Left lung (tissue), 10 donors: ENCODE measurements around the gene DHRS13. TPM values are rescaled to one million over a fixed set of nuclear protein-coding genes. Genes with fewer than 3 reads are reported as not detected.

Experiments used
- ATAC-seq: fragments of 200-7000 bp; cut with Tn5 transposase; one replicate; pipeline ENCODE4 v1.9.1; 2020; ENCODE audit warnings: moderate library complexity
- DNase-seq, 4 donors: peaks; one replicate each; pipeline ENCODE4 v3.0.0-alpha.2; 2013 to 2020
- H3K27ac ChIP-seq, 2 donors: fragments of 200-600 bp; sonication (generic) in 1 of 2; one replicate each; pipeline versions ENCODE4 v1.5.0 to v1.8.0; 2020 to 2021
- H3K27me3 ChIP-seq, 2 donors: fragments of 200-600 bp; sonication (generic) in 1 of 2; one replicate each; pipeline versions ENCODE4 v1.5.0 to v1.8.0; 2020 to 2021
- H3K36me3 ChIP-seq, 2 donors: fragments of 200-600 bp; sonication (generic) in 1 of 2; one replicate each; pipeline versions ENCODE4 v1.5.0 to v1.8.0; 2020 to 2021
- H3K4me1 ChIP-seq, 2 donors: fragments of 200-600 bp; one replicate each; pipeline ENCODE4 v1.8.0; 2021
- H3K4me3 ChIP-seq, 2 donors: fragments of 200-600 bp; sonication (generic) in 1 of 2; one replicate each; pipeline versions ENCODE4 v1.5.0 to v1.8.0; 2020 to 2021; ENCODE audit warnings: mild to moderate bottlenecking in 1 of 2
- H3K9me3 ChIP-seq, 2 donors: fragments of 200-600 bp; sonication (generic) in 1 of 2; one replicate each; pipeline versions ENCODE4 v1.5.0 to v1.8.0; 2020 to 2021
- intact Hi-C, 2 donors: fragments of 100-400 bp; cut with DNase I; formaldehyde crosslinking; loops; one replicate each; pipeline versions ENCODE4 v1.11.2 to v1.14.2; 2022
- polyA plus RNA-seq, 6 donors: library from polyadenylated mRNA; unstranded; fragments of 120-200 nt; gene quantifications; one replicate each; pipeline ENCODE4 v1.2.1, GENCODE V29; 2013; ENCODE audit not compliant: insufficient read length in 6 of 6
- total RNA-seq, 2 donors: library from RNA; stranded (reverse); fragmentation: NEBNext Ultra II Directional; extraction: Animal tissue kit (Norgen Biotek cat#: 25700); gene quantifications; one replicate each; pipeline ENCODE4 v1.2.1, GENCODE V29; 2021
- TF ChIP-seq, protein P1 (sequence below), 2 donors: fragments of 200-600 bp; sonication (generic) in 1 of 2; IDR thresholded peaks; one replicate each; pipeline versions ENCODE4 v1.5.0 to v1.8.0; 2021; ENCODE audit warnings: antibody characterized with exemption in 2 of 2
- donor health status: DM: no; HTN: yes; CAD: no.
- donor health status: DM: no; HTN: no; CAD: no.

Gene DHRS13
- total and polyA plus RNA-seq, 8 donors: 5.2 to 16.9 (median 7.0) TPM

DNA sequence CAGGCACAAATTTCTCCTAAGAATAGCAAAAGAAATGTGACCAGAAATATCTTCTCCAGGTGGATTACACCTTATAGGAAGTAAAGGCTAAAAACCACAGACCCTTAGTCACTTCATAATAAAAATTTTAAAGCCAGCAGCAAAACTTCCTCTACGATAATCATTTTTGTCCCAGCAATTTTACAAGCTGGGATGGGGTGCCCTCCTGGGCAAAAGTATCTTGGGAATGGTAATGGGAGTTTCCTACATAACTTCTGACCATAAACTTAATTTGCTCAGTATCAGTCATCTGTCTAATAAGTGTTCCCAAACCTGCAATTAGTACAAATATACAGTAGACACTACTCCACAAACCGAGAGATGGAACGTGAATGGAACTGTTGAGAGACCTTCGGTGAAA lies 45.5 kb upstream of the DHRS13 start:
- intact Hi-C loops: no loop called here
- ATAC-seq: no peak
- Histone ChIP-seq H3K4me3 (peak overlapping the region; percentile 90 to 98), H3K27me3 (no peaks in the 10 kb centered on the region), H3K4me1 (peaks cover 36 to 61% of the 10 kb centered on the region in 2 donors), H3K9me3 (no peaks in the 10 kb centered on the region), H3K27ac (peak overlapping the region; percentile 91 to 99), H3K36me3 (peaks cover 0 to 3% of the 10 kb centered on the region in 2 donors)
- TF ChIP-seq, protein P1, sequence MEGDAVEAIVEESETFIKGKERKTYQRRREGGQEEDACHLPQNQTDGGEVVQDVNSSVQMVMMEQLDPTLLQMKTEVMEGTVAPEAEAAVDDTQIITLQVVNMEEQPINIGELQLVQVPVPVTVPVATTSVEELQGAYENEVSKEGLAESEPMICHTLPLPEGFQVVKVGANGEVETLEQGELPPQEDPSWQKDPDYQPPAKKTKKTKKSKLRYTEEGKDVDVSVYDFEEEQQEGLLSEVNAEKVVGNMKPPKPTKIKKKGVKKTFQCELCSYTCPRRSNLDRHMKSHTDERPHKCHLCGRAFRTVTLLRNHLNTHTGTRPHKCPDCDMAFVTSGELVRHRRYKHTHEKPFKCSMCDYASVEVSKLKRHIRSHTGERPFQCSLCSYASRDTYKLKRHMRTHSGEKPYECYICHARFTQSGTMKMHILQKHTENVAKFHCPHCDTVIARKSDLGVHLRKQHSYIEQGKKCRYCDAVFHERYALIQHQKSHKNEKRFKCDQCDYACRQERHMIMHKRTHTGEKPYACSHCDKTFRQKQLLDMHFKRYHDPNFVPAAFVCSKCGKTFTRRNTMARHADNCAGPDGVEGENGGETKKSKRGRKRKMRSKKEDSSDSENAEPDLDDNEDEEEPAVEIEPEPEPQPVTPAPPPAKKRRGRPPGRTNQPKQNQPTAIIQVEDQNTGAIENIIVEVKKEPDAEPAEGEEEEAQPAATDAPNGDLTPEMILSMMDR (IDR thresholded peaks at IDR 0.05): no peak
- no peak for DNase-seq

GRCh38 chr17:28947639-28948038 lies 44.8 kb upstream of the DHRS13 start:
- TF ChIP-seq, protein P1 (IDR thresholded peaks at IDR 0.05): no peak
- Histone ChIP-seq H3K4me3 (no peak overlapping the region), H3K36me3 (peaks cover 0 to 6% of the 10 kb centered on the region in 2 donors), H3K9me3 (no peaks in the 10 kb centered on the region), H3K27me3 (no peaks in the 10 kb centered on the region), H3K27ac (peak overlapping the region; percentile 91 to 99), H3K4me1 (peaks cover 36 to 60% of the 10 kb centered on the region in 2 donors)
- intact Hi-C loops: no loop called here
- no peak for DNase-seq
- ATAC-seq: no peak

DNA sequence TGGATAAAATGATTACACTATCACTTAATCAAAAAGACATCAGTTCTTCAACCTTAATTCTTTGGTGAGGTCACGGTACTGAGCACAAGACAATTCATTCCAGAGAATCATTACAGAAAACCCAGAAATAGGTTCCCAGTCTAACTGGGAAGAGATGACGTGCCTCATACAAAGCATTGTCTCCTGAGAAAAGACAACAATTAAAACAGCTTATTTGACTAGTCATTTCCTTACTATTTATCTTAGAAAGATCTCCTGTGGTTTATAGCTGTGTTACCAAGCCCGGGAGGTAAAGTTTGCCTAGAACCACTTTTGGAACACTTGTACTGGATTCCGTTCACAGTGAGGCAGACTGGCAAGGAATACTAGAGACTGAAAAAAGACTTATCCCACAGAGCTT lies 43.4 kb upstream of the DHRS13 start:
- Histone ChIP-seq H3K9me3 (no peaks in the 10 kb centered on the region), H3K4me1 (peaks cover 36 to 68% of the 10 kb centered on the region in 2 donors), H3K27ac (peak overlapping the region; percentile 41 to 59), H3K4me3 (no peak overlapping the region), H3K36me3 (peaks cover 0 to 6% of the 10 kb centered on the region in 2 donors), H3K27me3 (no peaks in the 10 kb centered on the region)
- ATAC-seq: no peak
- intact Hi-C loops: no loop called here
- TF ChIP-seq, protein P1 (IDR thresholded peaks at IDR 0.05): no peak
- no peak for DNase-seq

DNA sequence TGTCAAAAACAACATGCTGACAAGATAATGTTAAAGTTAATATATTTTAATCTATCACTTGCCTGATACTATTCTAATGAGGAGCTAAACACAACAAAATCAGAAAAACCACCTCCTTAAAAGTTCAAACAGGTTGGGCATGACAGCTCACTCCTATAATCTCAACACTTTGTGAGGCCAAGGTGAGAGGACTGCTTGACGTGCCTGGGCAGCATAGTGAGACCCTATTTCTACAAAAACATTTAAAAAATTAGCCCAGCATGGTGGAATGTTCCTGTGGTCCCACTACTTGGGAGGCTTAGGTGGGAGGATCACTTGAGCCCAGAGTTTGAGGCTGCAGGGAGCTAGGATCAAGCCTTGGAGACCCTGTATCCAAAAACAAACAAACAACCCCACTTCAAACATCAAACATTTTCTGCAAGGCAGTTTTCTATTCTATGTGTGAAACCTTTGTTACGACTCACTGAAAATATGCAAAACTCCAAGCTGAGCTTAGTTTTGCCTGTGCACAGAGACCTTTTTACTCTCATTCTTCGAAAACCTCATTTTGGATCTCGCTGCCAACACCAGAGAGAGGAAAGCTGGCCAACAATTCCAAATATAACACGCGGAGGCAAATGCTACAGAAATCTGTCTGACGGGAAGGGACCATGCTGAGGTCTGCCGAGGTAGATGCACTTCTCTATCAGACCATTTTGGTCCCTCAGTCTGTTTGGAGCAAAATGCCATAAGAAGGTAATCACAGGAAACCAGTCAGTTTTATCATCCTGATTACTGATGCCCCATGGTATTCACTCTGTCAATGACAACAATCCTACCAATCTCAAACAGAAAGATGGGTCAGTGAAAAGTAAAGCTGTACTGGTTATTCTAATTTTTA lies 42.2 kb upstream of the DHRS13 start:
- DNase-seq (no peak), ATAC-seq (no peak)
- H3K4me3 ChIP-seq: no peak overlapping the region
- peaks cover 0 to 6% of the 10 kb centered on the region in 2 donors for H3K36me3 ChIP-seq
- TF ChIP-seq, protein P1 (IDR thresholded peaks at IDR 0.05): no peak
- H3K9me3 ChIP-seq: no peaks in the 10 kb centered on the region
- intact Hi-C loops: no loop called here
- peaks cover 36 to 80% of the 10 kb centered on the region in 2 donors for H3K4me1 ChIP-seq
- H3K27ac ChIP-seq: no peak overlapping the region
- H3K27me3 ChIP-seq: no peaks in the 10 kb centered on the region

DNA sequence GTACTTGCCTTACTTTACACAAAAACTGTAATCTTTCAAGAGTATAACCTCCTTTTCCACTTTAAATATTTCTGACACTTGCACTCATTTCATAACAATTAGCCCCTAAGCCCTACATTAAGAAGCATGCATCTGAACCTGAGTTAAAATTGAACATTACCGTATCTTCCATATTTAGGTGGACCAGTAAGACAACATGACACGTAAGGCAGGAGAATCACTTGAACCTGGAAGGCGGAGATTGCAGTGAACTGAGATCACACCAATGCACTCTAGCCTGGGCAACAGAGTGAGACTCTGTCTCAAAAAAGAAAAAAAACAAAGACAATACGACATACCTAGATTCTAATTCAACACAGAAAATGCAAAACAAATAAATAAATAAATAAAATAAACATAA lies 41.5 kb upstream of the DHRS13 start:
- Histone ChIP-seq H3K36me3 (peaks cover 0 to 6% of the 10 kb centered on the region in 2 donors), H3K9me3 (no peaks in the 10 kb centered on the region), H3K4me1 (peaks cover 36 to 87% of the 10 kb centered on the region in 2 donors), H3K27me3 (no peaks in the 10 kb centered on the region), H3K27ac (no peak overlapping the region), H3K4me3 (no peak overlapping the region)
- TF ChIP-seq, protein P1 (IDR thresholded peaks at IDR 0.05): no peak
- ATAC-seq (no peak), DNase-seq (no peak)
- intact Hi-C loops: no loop called here
